ENCODE data around the gene SPATA25.

SPATA25 gene

DNA sequence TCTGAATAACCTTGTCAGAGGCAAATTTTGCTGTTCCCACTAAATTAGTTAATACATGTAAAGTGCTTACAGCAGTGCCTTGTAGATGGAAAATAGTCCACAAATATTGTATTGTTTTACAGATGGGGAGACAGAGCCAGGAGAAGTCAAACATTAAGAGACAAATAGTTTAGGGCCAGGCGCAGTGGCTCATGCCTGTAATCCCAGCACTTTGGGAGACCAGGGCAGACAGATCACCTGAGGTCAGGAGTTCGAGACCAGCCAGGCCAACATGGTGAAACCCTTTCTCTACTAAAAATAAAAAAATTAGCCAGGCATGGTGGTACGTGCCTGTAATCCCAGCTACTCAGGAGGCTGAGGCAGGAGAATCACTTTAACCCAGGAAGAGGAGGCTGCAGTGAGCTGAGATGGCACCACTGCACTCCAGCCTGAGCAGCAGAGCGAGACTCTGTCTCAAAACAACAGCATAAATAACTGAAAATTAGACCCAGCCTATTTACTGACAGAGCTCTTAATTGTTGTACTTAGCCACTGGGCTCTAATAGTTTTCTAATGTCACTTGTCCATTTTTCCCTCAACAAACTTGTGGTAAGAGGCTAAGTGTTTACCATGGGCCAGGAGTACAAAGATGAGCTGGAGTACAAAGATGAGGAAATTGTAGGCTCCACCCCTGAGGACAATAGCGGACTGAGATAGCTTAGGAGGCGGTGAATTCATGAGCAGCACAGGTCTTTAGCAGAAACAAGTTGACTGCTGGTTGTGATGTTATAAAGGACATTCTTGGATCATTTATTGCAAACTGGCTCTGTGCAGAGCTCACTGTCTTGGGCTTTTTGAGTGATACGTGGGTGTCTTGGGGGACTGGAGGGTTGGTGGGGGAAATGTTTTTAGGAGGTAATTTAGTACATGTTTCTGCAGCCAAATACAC, 23.6 kb downstream of the SPATA25 start:
- DNase-seq (ENCODE audit: low read depth), result no peak

DNA sequence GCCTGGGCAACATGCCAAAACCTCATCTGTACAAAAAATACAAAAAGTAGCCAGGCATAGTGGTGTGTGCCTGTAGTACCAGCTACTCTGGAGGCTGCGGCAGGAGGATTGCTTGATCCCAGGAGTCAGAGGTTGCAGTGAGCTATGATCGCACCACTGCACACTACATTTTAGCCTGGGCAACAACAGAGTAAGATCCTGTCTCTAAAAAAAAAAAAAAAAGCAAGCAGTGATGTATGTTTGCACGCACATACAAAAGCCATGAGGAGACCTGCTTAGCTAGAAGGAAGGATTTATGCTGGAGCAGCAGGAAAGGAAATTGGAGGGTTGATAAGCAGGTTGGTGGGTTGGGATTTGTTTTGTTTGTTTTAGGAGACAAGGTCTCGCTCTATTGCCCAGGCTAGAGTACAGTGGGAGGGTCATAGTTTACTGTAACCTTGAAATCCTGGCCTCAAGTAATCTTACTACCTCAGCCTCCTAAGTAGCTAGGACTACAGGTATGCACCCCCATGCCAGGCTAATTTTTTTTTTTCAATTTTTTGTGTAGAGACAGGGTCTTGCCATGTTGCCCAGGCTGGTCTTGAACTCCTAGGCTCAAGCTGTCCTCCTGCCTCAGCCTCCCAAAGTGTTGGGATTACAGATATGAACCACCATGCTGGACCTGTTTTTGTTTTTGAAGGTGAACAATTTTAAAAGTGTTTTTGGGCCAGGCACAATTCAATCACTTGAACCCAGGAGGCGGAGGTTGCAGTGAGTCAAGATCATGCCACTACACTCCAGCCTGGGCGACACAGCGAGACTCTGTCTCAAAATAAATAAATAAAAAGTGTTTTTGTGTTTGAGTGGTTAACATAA, 26.0 kb downstream of the SPATA25 start:
- no peak for DNase-seq (ENCODE audit: low read depth)

DNA sequence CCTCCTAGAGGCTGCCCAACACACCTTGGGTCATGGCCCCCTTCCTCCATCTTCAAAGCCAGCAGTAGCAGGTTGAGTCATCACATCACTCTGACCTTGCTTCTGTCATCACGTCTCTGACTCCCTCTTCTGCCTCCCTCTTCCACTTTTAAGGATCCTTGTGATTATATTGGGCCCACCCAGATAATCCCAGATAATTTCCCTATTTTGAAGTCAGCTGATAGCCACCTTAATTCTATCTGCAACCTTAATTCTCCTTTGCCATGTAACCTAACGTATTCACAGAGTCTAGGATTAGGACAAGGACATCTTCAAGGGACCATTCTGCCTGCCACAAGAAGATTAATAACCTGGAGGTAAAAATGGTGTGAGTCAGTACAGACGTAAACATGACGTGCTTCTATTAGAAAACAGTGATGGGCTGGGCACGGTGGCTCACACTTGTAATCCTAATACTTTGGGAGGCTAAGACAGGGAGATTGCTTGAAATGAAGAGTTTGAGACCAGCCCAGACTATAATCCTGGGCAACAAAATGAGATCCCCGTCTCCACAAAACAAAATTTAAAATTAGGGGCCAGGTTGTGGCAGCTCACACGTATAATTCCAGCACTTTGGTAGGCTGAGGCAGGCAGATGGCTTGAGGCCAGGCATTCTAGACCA, 26.7 kb downstream of the SPATA25 start:
- no peak for DNase-seq (ENCODE audit: low read depth)

DNA sequence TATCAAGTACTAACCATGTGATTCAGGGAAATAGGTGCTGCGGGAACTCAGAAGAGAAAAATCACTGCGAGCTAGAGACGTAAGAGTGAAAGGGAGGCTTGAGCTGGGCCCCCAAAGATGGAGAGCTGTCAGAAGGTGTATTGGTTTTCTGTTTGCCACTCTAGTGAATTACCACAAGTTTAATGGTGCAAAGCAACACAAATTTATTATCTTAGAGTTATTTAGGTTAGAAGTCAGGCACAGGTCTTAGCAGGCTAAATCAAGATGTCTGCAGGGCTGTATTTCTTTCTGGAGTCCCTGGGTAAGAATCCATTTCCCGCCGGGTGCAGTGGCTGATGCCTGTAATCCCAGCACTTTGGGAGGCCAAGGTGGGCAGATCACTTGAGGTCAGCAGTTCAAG, 27.5 kb downstream of the SPATA25 start:
- DNase-seq (ENCODE audit: low read depth), result no peak

DNA sequence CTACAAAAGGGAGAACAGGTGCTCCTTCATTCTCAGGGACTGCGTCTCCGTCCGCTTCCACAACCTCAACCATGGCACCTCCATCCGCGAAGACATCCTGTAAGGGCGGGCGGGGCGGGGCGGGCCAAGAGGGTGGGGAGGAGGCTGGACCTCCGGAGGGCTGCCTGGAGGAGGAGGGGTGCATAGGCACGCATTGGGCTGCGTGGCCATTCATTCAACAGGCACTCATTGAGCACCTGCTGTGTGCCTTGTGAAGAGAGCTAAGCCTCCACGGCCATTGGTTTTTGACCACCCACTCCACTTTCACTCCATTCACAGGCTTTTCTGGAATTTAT, 29.6 kb downstream of the SPATA25 start:
- DNase-seq (ENCODE audit: low read depth), result peak; percentile 47

DNA sequence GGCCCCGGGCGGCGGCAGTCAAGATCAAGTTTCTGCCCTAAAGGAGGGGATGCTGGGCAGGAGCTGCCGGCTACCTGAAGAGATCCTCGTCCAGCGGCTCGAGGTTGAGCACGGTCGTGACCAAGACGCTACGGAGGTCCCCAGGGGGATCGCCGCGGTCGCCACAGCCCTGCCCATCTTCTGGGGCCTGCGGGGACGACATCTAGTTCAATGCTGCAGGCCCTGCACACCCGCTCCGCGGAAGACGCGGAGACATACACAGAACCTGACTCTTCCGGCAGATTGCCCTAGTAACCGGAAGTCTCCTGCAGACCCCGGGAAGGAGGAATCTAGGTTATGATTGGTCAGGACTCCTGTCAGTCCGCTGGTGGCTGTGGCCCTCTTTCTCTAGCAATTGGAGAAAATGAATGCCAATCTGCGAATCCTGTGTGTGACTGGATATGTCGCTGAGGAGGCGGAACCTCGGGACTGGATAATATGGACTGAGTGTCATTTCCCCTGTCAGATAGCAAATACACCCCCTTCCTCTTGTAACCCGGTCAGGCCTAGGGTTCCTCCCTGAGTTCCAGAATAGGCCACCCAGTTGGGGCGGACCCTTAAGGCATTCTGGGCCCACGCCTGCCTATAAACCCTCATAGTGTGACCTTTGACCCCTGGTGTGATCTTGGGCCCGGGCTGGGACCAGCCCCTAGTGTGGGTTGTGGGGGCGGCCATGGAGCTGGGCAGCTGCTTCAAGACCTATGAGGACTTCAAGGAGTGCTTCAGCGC, 30.1 kb downstream of the SPATA25 start, which contains the start of the genes ACOT8 and ZSWIM3:
Gene ACOT8, minus strand, starts transcription at position 279 of the 768 bp plus-strand sequence. Its CDS starts 77 bp downstream, at position 202.
Gene ZSWIM3, plus strand, starts transcription at position 501 of the 768 bp plus-strand sequence. Its CDS starts 212 bp downstream, at position 713.
- DNase-seq (ENCODE audit: low read depth), result peak; percentile 80

DNA sequence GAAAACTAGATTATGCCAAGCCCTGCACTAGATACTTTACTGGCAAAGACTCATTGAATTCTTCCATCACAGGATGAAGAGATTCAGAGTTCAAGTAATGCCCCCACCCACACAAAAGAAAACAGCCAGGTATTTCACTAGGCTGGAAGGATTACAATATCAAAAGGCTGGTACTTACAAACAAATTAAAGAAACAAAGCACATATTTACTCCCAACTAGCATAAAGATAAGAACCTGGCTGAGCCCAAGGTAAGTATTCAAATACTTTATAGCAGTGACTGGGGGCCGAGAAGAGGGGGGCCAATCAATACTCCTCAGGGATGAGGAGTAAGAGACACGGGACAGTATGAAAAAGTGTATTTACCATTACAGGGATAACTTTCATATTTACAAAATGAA, 33.9 kb downstream of the SPATA25 start:
- DNase-seq (ENCODE audit: low read depth), result no peak

DNA sequence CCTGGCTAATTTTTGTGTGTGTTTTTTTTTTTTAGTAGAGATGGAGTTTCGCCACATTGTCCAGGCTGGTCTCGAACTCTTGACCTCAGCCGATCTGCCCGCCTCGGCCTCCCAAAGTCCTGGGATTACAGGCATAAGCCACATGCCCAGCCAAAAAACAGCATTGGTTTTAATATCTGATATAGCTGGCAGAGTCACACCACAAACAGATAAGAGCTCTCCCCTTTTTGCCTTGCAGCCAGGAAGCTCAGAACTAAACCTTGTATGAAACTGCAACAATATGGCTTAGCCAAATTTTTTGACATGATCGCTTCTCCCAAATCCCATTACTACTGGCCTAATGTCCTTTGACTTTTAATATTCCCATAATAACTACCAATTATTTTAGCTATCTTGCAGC, 35.1 kb downstream of the SPATA25 start:
- no peak for DNase-seq (ENCODE audit: low read depth)

DNA sequence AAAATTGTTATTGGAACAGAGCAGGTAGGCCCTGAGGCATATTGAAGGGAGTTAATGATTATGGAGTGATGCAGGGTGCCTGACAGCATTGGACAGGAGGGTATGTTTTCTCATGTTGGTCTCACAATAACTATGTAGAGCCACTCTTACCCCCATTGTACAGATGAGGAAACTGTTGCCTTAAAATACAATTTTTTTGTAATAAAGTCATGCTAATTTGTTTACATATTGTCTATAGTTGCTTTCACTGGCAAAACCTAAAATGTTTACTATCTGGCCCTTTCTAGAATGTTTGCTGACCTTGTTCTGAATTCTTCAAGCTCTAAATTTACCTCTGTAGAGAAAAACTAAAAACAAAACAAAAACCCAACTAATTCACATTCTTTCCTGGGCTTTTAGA, 35.9 kb downstream of the SPATA25 start:
- no peak for DNase-seq (ENCODE audit: low read depth)

DNA sequence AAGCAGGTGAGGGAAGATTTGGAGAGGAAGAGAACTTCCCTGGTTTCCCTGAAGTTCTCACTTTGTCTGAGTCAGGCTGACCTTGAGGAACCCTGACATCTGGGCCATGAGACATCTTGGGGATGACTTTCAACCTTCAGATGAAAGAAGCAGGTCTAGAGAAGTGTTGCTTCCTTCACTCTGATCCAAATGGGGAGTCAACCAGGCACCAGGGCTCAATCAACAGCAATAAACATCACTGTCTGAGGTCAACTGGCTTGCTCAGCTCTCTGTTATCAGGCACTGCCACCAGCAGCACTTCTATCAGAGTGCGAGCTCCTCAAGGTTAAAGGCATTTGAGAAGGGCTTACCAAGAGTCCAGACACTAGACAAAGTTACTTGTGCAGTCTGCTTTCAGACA, 36.5 kb downstream of the SPATA25 start:
- DNase-seq (ENCODE audit: low read depth), result no peak

DNA sequence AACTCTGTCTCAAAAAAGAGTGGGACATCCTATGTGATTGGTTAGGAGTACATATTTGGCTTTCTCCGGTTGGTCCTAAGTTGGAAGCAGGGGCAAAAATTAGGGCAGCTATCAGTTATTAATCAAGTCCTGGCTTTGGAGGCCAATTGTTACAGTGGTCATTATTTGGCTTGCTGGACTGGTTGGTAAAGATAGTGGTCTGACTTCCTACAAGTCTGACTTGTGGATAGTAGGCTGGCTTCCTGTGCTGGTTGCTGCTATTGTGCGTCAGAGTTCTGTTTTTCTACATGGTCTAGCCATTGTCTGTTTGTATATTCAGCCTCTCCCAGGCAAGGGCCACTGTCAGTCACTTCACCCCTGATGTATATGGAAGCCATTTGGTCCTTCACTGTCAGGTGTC, 37.2 kb downstream of the SPATA25 start:
- DNase-seq (ENCODE audit: low read depth), result no peak

DNA sequence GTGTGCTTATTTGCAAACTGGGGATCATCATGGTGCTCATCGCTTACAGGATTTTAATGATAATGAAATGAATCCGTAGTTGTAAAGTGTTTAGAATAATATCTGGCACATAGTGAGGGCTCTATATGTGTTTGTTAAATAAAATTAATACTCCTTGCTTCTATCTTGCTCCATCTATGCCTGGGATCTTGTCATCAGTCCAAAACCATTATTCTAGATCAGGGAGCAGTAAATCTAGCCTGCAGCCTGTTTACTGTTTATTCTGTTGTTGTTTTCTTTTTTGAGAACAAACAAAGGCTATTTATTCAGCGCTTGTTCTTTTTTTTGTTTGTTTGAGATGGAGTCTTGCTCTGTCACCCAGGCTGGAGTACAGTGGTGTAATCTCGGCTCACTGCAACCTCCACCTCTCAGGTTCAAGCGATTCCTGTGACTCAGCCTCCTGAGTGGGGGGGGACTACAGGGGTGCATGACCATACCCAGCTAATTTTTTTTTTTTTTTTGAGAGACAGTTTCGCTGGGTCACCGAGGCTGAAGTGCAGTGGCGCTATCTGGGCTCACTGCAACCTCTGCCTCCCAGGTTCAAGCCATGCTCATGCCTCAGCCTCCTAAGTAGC, 38.3 kb downstream of the SPATA25 start:
- no peak for DNase-seq (ENCODE audit: low read depth)

DNA sequence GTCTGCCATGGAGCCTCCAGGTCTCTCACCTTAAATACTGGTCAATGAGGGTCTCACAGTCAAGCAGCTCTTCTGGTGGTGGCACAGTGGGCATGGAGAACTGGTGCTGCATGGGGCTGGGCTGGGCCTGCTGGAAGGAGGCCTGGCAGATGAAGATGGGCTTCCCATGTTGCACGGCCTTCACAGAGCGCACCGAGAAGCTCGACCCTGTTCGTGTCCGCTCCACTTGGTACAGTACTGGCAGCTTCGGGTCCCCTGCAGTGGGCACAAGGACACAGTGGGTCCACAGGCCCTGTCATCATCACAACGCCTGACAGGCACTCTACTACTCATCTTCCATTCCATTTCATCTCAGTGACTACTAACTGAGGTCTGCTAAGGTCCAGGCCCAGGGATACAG, 39.0 kb downstream of the SPATA25 start:
- no peak for DNase-seq (ENCODE audit: low read depth)

DNA sequence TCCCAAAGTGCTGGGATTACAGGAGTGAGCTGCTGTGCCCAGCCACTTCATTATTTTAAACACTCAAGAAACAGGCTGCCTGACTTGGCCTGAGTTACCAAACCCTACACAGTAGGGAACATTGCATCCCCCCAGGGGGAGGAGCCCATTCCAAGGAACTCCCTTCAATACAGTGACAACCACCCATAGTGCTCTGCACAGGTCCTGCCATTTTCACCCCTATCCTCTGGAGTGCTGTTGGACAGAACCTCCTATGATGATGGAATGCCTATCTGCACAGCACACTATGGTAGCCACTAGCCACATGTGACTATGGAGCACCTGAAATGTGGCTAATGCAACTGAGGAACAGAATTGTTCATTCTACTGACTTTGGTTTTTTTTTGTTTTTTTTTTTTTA, 42.0 kb downstream of the SPATA25 start:
- DNase-seq (ENCODE audit: low read depth), result no peak

DNA sequence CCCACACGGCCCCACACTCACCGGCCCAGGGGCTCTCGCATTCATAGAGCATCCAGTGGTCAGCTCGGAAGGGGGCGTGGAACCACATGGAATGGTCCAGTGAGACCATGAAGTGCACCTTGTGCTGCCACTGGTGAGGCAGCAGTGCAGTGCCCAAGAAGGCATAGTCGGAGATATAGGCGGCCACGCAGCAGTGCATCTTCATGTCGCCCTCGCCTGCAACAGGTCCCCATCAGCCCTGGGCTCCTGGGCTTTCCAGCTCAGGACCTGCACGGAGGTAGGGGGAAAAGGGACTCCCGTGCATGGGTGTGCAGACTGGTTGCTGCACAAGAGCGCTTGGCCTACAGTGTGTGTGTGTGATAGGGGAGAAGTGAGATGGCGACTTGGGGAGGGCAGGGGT, 43.9 kb downstream of the SPATA25 start:
- no peak for DNase-seq (ENCODE audit: low read depth)

DNA sequence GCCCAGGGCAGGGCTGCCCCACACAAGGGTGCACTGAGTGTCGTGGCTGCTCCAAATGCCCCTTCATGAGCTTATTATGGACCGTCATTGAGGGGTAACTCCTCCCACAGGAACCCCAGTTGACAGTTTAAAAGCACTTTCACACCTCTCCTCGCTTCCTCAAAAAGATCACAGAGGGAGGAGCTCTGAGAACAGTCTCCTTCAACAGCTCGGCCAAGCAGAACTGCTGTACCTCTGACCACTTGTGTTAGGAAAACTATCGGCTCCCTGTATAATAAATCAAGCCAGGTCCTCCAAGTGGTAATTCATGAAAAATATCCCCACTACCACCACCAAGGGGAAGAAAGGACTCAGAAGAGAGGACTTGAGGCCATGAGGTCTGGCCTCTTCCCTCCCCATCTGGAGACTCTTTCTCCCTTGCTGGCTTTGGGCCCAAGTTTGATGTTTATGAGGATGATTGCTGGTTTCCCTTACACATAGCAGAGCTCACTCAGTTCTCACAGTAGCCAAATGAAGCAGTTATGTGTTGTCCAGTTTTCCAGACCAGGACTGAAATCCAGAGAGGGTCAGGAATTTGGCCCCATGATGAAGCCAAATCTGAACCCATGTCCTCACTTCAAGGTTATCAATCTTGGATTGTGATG, 45.1 kb downstream of the SPATA25 start:
- no peak for DNase-seq (ENCODE audit: low read depth)

DNA sequence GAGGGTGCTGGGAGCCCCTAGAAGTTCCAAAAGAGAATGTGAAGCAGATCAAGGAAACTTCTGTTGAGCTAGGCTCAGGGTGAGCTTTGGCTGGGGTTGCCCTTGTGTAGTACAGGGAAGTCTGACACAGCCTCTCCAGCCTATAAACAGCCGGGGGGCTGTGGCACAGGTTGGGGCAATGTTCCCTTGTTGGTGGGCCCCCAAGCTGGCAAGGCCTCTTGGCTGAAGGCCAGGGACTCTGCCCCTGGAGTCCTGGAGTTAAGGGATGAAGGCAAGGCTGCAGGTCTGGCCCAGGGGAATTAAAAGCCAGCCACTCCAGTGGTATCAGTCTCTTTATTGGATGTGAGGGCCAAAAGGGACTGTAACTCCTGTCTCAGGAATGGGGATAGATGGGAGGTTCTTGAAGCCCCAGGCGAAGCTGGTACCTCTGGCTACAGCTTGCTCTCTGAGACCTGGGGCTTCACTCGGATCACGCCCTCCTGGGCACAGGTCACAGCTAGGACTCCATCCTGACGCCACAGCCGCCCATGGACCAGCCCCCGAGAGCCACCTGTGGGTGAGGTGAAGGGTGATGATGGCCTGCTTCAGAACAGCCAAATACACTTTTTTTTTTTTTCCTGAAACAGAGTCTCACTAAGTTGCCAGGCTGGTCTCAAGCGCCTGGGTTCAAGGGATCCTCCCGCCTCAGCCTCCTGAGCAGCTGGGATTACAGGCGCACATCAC, 45.9 kb downstream of the SPATA25 start:
- no peak for DNase-seq (ENCODE audit: low read depth)

DNA sequence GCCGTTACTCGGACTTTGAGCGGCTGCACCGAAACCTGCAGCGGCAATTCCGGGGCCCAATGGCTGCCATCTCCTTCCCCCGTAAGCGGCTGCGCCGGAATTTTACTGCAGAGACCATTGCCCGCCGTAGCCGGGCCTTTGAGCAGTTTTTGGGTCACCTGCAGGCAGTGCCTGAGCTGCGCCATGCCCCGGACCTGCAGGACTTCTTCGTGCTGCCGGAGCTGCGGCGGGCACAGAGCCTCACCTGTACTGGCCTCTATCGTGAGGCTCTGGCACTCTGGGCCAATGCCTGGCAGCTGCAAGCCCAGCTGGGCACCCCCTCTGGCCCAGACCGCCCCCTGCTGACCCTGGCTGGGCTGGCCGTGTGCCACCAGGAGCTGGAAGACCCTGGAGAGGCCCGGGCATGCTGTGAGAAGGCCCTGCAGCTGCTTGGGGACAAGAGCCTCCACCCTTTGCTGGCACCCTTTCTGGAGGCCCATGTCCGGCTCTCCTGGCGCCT, 46.7 kb downstream of the SPATA25 start:
- DNase-seq (ENCODE audit: low read depth), result no peak

DNA sequence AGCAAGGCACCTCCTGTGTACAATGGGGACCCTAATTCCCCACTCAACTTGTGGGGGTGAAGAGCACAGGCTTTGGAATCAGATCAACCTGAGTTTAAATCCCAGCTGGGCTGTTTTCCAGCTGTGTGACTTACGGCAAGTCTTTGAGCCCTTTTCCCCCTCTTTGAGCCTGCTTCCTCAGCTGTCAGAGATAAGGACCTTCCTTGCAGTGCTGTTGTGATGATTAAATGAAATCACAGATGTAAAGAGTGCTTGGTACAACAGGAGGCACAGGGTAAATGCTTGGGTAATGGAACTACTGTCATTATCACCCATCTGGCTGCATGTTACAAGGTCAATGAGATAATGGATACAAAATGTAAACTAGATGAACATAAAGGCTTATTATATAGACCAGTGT, 50.6 kb downstream of the SPATA25 start:
- DNase-seq (ENCODE audit: low read depth), result no peak

Measured in activated T-cell treated with anti-CD3 and anti-CD28 coated beads for 48 hours (primary cell).